Measurements from ENCODE around the gene KCNB1.

KCNB1 gene

DNA sequence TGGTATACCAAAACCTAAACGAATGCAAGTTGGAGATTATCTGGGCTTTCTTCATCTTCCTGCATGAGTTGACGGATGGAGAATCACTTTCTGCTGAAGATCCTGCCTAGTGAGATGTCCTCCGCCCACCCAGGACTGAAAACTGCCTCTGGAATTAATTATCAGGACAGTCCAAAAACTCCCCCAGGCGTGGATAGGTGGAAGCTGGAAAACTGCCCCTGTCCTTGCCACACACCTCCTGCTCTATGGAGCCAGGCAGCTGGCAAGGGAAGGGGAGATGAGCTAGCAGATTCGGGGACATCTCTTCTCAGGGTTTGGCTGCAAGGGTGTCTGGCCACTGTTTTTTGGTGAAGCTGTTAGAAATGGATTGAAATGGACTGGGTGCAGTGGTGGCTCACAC lies 115.4 kb downstream of the KCNB1 start:
- TF ChIP-seq, protein P1, sequence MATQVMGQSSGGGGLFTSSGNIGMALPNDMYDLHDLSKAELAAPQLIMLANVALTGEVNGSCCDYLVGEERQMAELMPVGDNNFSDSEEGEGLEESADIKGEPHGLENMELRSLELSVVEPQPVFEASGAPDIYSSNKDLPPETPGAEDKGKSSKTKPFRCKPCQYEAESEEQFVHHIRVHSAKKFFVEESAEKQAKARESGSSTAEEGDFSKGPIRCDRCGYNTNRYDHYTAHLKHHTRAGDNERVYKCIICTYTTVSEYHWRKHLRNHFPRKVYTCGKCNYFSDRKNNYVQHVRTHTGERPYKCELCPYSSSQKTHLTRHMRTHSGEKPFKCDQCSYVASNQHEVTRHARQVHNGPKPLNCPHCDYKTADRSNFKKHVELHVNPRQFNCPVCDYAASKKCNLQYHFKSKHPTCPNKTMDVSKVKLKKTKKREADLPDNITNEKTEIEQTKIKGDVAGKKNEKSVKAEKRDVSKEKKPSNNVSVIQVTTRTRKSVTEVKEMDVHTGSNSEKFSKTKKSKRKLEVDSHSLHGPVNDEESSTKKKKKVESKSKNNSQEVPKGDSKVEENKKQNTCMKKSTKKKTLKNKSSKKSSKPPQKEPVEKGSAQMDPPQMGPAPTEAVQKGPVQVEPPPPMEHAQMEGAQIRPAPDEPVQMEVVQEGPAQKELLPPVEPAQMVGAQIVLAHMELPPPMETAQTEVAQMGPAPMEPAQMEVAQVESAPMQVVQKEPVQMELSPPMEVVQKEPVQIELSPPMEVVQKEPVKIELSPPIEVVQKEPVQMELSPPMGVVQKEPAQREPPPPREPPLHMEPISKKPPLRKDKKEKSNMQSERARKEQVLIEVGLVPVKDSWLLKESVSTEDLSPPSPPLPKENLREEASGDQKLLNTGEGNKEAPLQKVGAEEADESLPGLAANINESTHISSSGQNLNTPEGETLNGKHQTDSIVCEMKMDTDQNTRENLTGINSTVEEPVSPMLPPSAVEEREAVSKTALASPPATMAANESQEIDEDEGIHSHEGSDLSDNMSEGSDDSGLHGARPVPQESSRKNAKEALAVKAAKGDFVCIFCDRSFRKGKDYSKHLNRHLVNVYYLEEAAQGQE (IDR thresholded peaks at IDR 0.05; ENCODE audit: insufficient replicate concordance, low read depth): no peak
- TF ChIP-seq SPI1 (IDR thresholded peaks at IDR 0.05; ENCODE audit: borderline replicate concordance, low read depth): no peak
- TF ChIP-seq, protein P2, sequence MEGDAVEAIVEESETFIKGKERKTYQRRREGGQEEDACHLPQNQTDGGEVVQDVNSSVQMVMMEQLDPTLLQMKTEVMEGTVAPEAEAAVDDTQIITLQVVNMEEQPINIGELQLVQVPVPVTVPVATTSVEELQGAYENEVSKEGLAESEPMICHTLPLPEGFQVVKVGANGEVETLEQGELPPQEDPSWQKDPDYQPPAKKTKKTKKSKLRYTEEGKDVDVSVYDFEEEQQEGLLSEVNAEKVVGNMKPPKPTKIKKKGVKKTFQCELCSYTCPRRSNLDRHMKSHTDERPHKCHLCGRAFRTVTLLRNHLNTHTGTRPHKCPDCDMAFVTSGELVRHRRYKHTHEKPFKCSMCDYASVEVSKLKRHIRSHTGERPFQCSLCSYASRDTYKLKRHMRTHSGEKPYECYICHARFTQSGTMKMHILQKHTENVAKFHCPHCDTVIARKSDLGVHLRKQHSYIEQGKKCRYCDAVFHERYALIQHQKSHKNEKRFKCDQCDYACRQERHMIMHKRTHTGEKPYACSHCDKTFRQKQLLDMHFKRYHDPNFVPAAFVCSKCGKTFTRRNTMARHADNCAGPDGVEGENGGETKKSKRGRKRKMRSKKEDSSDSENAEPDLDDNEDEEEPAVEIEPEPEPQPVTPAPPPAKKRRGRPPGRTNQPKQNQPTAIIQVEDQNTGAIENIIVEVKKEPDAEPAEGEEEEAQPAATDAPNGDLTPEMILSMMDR (IDR thresholded peaks at IDR 0.05; ENCODE audit: insufficient read depth, low read length): no peak
- TF ChIP-seq GABPA (IDR thresholded peaks at IDR 0.05; ENCODE audit: low read depth): no peak
- no peak for TF ChIP-seq POLR2AphosphoS5 (IDR thresholded peaks at IDR 0.05; ENCODE audit: low read depth)
- no peak for DNase-seq (ENCODE audit: low read depth in 1 of 2, low spot score in 1 of 2)
- Histone ChIP-seq H3K27me3 (ENCODE audit: insufficient read depth, poor library complexity, severe bottlenecking) (peaks cover 6% of the 10 kb centered on the region), H3K4me3 (replicated peaks; ENCODE audit: insufficient read depth, low read length) (no peak overlapping the region), H3K27ac (replicated peaks) (no peak overlapping the region)

DNA sequence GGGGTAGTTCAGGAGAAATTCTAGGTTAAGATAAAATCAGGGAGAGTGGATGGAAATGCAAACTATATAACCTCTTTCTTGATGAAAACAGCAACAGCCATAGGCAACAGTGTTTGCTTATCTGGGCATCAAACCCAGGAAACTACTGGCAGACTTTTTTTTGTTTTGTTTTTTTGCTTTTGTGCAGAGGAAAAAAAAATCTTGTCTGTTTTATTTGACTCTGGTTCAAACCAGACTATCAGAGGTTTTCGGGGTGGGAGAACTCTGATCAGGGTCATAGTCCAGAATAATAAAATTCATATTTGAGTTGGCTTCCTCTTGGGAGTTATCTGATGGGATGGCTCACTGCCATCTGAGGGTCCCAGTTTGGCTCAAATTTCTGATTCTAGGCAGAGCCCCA lies 115.8 kb downstream of the KCNB1 start:
- Histone ChIP-seq H3K27ac (replicated peaks) (no peak overlapping the region), H3K4me3 (replicated peaks; ENCODE audit: insufficient read depth, low read length) (no peak overlapping the region), H3K27me3 (ENCODE audit: insufficient read depth, poor library complexity, severe bottlenecking) (peaks cover 6% of the 10 kb centered on the region)
- TF ChIP-seq, protein P2 (IDR thresholded peaks at IDR 0.05; ENCODE audit: insufficient read depth, low read length): no peak
- TF ChIP-seq, protein P1 (IDR thresholded peaks at IDR 0.05; ENCODE audit: insufficient replicate concordance, low read depth): no peak
- DNase-seq (ENCODE audit: low read depth in 1 of 2, low spot score in 1 of 2): no peak

DNA sequence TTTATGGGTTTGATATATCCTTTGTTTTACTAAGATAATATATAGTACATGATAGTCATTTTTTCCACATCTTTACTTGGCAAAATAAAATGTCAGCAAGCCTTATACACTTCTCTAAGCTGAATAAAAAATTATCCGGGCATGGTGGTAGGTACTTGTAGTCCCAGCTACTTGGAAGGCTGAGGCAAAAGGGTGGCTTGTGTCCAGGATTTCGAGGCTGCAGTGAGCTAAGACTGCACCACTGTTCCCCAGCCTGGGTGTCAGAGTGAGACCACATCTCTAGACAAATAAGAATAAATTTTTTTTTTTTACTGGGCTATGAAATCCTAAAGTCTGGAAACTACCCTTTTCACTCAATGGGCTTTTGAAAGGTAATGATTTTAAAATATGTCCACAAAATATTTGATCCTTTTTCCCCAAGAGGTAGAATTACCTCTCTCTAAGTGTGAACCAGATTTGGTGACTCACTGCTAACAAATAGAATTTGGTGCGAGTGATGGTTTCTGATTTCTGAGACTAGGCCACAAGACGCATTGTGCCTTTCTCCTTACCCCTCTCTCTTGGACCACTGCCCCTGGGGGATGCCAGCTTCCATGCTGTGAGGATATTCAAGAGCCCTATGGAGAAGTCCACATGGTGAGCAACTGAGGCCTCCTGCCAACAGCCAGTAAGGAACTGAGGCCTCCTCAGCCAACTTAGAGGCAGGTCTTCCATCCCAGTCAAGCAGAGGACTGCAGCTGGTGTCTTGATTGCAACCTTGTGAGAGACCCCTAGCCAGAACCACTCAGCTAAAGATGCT lies 120.4 kb downstream of the KCNB1 start:
- no peak for DNase-seq (ENCODE audit: low read depth in 1 of 2, low spot score in 1 of 2)
- TF ChIP-seq GABPA (IDR thresholded peaks at IDR 0.05; ENCODE audit: low read depth): no peak
- TF ChIP-seq POLR2AphosphoS5 (IDR thresholded peaks at IDR 0.05; ENCODE audit: low read depth): no peak
- TF ChIP-seq, protein P2 (IDR thresholded peaks at IDR 0.05; ENCODE audit: insufficient read depth, low read length): no peak
- no peak for TF ChIP-seq SPI1 (IDR thresholded peaks at IDR 0.05; ENCODE audit: borderline replicate concordance, low read depth)
- TF ChIP-seq, protein P1 (IDR thresholded peaks at IDR 0.05; ENCODE audit: insufficient replicate concordance, low read depth): no peak
- Histone ChIP-seq H3K4me3 (replicated peaks; ENCODE audit: insufficient read depth, low read length) (no peak overlapping the region), H3K27me3 (ENCODE audit: insufficient read depth, poor library complexity, severe bottlenecking) (peaks cover 2% of the 10 kb centered on the region), H3K27ac (replicated peaks) (no peak overlapping the region)

Data from HL-60 (cell line).